ENCODE data around the gene SLC25A15.
"Not testable (repeated sequence)": the region's sequence is repeated elsewhere in the genome, so short reads cannot be mapped to it uniquely, and the experiment has no call there.

The SLC25A15 gene

DNA sequence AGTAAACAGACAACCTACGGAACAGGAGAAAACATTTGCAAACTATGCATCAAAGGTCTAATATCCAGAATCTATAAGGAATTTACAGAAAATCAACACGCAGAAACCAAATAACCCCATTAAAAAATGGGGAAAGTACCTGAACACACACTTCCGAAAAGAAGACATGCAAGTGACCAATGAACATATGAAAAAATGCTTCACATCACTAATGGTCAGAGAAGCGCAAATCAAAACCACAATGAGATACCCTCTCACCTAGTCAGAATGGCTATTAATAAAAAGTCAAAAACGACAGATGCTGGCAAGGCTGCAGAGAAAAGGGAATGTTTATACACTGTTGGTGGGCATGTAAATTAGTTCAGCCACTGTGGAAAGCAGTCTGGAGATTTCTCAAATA is 29.5 kb downstream of the SLC25A15 start:
- DNase-seq (ENCODE audit: low spot score): no peak
- ChIA-PET CTCF (no interaction called here), POLR2A (ENCODE audit: low non-redundant PET) (no interaction called here)
- TF ChIP-seq, protein P1, sequence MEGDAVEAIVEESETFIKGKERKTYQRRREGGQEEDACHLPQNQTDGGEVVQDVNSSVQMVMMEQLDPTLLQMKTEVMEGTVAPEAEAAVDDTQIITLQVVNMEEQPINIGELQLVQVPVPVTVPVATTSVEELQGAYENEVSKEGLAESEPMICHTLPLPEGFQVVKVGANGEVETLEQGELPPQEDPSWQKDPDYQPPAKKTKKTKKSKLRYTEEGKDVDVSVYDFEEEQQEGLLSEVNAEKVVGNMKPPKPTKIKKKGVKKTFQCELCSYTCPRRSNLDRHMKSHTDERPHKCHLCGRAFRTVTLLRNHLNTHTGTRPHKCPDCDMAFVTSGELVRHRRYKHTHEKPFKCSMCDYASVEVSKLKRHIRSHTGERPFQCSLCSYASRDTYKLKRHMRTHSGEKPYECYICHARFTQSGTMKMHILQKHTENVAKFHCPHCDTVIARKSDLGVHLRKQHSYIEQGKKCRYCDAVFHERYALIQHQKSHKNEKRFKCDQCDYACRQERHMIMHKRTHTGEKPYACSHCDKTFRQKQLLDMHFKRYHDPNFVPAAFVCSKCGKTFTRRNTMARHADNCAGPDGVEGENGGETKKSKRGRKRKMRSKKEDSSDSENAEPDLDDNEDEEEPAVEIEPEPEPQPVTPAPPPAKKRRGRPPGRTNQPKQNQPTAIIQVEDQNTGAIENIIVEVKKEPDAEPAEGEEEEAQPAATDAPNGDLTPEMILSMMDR (conservative IDR thresholded peaks at IDR 0.05; ENCODE audit: low read depth): no peak
- H3K27ac ChIP-seq: no peak overlapping the region

DNA sequence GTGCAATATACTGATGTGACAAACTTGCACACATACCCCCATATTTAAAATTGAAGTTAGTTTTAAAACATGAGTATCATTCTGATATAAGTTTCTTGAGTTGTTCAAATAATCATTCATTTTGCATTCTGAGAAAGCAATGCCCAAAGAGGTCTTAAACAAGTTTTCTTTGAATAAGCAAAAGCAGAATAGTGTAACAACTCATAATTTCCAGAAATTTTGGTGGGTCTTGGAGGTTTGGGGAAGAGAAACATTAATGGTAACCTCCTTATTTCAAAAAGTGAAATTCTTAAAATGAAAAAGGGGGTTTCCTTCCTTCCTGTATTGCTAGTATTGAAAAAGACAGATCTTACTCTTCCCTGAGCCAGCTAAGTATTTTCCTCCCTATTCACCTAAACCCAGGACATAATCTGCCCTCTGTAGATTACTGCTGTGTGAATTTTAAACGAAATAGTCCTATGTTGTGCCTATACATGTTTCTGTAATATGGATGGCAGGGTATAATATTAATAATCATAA is 30.4 kb downstream of the SLC25A15 start:
- ChIA-PET CTCF (no interaction called here), POLR2A (ENCODE audit: low non-redundant PET) (no interaction called here)
- no peak overlapping the region for H3K27ac ChIP-seq
- DNase-seq (ENCODE audit: low spot score): no peak
- TF ChIP-seq, protein P1 (conservative IDR thresholded peaks at IDR 0.05; ENCODE audit: low read depth): no peak

DNA sequence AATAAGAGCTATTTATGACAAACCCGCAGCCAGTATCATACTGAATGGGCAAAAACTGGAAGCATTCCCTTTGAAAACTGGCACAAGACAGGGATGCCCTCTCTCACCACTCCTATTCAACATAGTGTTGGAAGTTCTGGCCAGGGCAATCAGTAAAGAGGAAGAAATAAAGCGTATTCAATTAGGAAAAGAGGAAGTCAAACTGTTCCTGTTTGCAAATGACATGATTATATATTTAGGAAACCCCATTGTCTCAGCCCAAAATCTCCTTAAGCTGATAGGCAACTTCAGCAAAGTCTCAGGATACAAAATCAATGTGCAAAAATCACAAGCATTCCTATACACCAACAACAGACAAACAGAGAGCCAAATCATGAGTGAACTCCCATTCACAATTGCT is 50.3 kb downstream of the SLC25A15 start:
- CTCF ChIA-PET; POLR2A ChIA-PET (ENCODE audit: low non-redundant PET); H3K27ac ChIP-seq; DNase-seq (ENCODE audit: low spot score): not testable (repeated sequence)

DNA sequence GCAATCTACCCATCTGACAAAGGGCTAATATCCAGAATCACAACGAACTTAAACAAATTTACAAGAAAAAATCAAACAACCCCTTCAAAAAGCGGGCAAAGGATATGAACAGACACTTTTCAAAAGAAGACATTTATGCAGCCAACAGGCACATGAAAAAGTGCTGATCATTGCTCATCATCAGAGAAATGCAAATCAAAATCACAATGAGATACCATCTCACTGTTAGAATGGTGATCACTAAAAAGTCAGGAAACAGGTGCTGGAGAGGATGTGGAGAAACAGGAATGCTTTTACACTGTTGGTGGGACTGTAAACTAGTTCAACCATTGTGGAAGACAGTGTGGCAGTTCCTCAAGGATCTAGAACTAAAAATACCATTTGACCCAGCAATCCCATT is 51.5 kb downstream of the SLC25A15 start:
- CTCF ChIA-PET: interaction anchor here (0.7 kb wide), 1 partner anchor 241 kb away, joined by 3 read pairs; no protein-coding TSS in a partner anchor
- POLR2A ChIA-PET (ENCODE audit: low non-redundant PET); DNase-seq (ENCODE audit: low spot score); H3K27ac ChIP-seq: not testable (repeated sequence)

All from RWPE1 (cell line).